GM19099 (cell line): ENCODE results near the gene ATP11A.

Experiments used
- POLR2A ChIP-seq: IDR thresholded peaks from 3 replicates; pipeline ENCODE4 v1.6.1; 2011; ENCODE audit warnings: low read depth; ENCODE audit not compliant: insufficient read length; ENCODE audit errors: extremely low read depth

Gene ATP11A

DNA sequence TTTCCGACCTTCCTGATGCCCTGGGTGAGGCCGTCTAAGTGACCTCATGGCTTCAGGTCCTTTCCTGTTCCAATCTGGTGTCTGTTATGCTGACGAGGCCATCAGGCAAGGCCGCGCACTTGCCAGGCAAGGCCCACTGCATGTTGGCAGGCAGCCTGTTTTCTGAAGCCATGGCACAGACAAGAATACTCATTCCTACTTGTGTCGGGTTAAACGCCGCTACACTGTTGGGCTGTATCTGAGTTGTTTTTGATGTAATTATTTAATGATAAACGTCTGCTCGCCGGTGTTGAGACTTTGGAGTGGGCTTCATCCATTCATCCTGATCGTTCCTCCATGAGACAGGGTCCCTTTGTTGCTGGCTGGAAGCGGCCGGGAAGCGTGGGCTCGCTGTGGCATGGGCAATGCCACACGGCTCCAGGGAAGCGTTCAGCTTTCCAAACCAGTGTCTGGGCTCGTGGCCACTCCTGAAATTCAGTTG lies 92.1 kb downstream of the ATP11A start:
- TF ChIP-seq POLR2A, result no peak

DNA sequence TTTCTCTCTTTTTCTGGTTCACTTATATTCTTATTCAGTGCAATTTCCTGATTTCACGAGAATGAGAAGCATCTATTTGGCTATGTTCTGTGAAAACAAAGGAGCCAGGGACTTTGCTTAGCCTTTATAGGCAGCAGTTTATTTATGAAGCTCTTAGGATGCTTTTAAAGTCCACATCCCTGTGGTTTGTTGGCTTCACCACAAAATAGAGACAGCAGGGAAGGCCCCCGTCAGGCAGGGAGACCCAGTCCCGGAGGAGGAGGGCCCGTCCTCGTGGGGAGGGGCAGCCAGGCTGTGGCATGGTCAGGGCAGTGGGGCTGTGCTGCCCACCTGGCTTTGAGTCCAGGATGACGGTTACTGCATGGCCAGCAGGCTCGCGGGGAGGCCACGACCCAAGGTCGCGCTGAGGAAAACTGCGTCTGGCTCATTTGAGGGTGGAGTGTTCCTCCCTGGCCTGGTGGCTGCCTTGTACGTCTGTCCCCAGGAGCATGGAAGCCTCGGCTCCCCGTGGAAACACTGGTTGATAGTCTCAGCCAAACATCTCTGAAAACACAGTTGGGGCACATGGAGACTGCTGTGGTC lies 92.7 kb downstream of the ATP11A start:
- TF ChIP-seq POLR2A, result no peak

DNA sequence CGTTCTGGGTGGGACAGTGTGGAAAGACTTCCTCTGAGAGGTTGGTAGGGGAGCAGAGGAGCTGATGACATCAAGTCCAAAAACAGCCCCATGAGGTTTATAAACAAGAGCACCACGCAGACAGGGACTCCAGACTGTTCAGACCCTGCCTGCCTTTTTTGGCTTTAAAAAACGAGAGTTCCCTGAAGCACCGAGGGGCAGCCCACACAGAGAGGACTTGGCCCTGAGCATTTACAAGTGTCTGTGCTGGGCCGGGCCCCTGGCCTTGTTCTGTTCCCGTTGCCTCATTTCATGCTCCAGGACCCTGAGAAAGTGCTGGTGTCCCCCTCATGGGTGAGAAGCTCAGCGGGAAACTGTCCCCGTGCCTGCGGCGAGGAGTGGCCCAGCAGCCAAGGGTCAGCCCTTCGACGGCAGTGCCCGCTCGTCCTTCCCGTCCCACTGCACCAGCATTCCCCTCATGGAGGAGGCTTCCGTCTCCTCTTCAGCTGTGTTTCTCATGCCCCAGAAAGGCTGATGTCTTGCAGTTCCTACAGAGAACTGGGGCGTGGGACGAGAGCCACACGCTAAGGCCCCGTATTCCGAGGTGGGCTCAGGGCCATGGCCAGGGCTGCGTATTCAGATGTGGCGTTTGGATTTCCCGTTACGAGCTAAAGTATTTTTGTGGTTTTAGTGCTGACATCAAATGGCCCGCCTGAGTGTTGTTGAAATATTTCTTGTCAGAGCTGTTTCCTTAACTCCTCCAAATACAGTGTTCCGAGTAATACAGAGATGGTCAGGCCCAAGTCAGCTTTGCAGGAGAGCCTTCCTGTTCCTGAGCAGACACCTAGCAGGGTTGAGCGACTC lies 93.5 kb downstream of the ATP11A start:
- TF ChIP-seq POLR2A, result no peak

DNA sequence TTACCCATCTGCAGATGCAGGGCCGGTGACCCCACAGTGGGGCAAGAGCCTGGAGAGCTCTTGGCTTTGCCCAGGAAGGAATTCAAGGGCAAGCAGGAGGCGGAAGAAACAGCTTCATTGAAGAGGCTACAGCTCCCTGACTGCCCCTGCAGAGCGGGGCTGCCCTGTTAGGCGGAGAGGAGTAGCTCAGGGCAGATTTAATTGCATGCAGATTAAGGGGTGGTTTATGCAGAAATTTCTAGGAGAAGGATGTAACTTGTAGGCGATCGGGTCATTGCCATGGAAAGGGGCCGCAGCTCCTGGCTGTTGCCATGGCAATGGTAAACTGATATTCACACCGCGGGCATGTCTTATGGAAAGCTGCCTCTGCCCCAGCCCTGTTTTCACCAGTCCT lies 94.1 kb downstream of the ATP11A start:
- TF ChIP-seq POLR2A, result no peak

DNA sequence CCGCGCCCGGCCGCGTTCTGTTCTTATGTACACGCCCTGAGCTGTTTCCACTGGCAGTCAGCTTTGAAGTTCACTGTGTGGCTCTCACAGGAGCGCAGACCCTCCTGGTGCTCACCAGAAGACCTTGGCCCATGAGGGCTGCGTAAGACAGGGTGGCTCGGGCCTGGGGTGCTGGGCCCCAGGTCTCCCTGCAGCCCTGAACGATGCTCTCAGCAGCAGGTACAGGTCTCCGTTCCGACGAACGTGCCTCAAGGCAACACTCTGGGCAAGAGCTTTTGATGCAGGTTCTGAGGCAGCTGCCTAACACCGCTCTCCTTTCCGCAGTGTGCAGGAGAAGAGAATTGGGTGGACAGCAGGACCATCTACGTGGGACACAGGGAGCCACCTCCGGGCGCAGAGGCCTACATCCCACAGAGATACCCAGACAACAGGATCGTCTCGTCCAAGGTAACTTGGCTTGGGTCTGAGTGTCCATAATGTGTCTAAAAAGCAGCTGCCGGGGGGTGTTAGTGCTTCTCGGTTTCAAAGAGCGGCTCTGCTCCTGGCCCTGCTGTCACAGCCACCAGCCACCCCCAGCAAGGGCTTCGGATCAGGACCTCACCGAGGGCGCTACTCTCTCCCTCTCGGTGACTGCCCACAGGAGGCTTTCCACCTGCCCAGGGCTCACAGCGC lies 95.1 kb downstream of the ATP11A start:
- TF ChIP-seq POLR2A, result no peak

DNA sequence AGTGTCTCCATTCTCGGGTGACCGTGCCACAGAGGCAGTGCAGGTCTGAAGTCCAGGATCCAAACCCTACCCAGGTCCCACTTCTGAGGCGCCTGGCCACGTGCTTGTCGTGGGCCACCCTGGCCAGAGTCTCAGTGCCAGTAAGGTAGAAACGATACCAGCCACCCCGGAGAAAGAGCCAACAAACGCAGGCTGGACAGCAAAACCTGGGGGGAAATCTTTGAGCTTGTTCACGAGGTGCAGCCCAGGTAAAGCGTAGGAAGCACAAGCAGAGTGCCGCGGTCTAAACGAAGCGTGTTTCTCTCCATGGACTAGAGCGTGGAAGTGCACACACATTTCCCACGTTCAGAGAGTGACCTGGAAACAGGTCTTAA lies 95.6 kb downstream of the ATP11A start:
- no peak for TF ChIP-seq POLR2A

DNA sequence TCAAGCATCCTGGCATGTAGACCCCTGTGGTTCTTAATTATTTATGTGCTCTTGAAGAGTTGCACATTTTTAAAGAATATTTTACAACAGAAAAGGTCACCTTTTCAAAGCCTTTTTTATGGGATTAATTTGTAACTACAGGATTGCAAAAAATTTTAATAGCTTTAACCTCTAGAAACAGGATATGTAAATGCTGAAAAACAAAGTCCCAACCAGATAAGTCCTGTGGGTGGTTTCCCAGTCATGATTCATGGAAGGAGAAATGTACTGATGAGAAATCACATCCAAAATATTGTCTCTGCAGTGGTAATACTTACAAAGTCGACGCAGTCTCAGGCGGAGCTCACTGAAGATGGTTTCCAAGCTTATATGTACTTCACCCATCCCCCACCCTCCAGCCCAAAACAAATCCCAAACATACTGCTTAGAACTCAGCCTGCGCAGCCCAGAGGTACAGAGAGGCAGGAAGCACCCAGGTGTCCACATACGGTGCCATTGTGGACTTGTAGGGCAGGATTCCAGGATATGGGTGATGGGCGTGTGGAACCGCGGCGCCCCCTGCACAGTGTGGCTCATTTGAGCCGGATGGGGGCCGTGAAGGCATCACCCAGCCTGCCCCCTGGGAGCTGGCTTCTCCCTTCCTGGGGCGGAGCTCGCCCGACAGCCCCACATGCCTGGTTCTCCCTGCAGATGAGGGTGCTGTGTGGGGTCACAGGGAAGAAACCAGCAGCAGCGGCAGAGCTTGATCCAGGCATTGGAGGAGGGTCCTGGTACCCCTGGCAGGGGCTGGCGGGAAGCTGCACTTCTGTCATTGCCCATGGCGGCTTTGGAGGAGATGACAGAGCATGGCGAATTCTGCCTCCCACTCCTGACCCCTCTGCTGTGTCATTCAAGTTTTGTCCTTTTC lies 101.2 kb downstream of the ATP11A start:
- no peak for TF ChIP-seq POLR2A

DNA sequence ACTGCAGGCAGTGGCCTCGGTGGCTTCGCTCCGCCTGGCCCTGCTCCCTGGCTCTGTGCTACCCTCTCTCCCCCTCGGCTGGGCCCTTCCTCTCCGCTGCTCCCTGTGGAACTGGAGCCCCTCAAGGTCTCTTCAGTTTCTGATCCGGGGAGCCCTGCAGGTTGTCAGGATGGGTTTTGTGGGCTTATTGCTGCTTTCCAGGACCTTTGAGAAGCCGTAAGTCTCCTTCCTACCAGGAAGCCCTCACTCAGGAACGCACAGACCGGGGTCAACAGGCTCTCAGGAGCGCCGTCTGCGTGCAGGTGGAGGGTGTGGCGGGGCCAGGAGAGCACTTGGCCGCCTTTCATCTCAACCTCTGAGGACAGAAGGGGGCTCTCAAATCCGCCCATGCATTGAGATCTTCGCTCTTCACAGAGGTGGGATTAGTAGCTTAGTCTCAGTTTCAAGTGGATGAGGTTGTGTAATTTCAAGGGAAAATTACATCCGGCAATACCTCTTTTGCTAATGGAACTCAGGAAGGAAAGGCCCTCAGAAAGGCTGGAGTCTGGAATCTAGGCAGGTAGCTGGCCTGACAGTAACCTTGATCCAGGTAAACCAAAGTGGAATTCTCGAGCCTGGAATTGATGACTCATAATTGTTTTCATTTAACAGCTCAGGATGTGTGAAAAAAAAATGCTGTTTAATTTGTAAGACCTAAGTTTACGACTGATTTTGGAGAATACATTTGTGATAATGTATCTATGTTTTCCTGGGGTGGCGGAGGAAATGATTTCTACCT lies 102.0 kb downstream of the ATP11A start:
- no peak for TF ChIP-seq POLR2A

DNA sequence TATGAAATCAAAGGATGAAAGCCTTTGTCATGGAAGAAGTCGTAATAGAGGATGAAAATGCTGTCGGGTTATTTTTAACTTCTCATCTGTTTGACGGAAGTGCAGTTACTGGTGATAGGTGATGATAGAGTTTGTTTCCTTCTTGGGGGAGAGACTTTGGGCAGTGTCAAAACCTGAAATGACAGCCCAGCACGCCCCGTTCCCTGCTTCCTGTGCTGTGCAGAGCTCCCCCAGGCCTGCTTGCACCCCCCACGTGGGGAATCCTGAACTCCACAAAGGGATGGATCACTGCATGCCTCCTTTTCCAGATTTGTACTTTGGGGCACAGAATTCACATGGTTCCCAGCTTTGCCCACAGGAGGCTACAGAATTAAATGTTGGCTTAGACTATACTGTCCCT lies 102.7 kb downstream of the ATP11A start:
- no peak for TF ChIP-seq POLR2A

DNA sequence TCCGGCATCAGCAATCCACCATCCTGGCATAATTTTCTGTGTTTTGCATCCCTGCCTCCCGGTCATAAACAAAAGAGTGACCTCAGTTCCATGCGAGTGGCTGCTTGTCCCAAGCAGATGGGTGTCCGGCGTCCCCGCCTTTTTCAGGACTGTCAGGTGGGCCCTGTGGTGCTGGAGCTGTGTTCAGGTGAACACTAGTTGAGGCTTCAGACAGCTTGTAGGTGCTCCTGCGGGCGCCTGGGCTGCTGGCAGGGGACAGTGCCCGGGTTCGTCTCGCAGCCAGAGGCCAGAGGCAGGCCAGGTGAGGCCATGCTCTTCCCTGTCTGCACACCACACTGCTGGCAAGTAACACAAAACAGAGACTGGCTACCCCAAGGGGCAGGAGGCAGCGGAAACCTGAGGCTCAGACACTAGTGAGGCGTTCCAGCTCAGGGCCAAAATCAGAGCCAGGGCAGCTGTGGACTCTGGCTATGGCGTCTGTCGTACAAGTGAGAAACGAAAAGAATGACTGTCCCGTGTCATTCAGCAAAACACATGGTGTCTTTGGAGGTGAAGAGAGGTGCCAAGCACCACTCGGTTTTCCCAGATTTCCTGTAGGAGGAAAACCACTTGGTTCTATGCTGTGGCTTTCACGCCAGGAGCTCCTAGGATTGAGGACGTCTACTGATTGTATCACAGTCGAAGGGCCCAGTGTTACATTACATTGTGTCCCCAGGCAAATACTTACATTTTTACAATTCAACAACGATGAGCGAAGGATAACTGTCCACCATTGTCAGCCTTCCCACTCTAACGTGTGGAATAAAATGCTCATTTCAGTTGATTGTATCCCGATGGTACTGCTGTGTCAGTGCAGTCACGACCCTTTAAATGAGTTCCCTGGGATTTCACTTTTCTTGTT lies 104.0 kb downstream of the ATP11A start:
- TF ChIP-seq POLR2A, result no peak

DNA sequence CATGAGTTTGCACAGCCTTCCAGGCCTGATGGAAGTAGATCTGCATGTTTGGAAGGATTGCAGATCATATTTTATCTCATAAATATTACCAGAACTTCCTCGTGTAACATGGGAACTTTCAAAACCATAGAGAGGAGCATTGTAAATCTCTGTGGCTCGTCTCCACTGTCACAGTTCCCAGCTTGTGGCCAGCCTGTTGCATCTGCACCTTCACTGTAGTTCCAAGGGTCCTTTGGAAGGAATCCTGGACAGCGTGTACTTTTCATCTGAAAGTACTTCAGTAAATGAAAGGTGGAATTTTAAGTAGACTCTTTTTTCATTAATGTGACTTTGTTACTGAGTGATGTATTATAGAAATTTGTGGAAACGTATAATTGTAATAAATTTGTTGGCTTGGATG lies 105.4 kb downstream of the ATP11A start:
- no peak for TF ChIP-seq POLR2A

DNA sequence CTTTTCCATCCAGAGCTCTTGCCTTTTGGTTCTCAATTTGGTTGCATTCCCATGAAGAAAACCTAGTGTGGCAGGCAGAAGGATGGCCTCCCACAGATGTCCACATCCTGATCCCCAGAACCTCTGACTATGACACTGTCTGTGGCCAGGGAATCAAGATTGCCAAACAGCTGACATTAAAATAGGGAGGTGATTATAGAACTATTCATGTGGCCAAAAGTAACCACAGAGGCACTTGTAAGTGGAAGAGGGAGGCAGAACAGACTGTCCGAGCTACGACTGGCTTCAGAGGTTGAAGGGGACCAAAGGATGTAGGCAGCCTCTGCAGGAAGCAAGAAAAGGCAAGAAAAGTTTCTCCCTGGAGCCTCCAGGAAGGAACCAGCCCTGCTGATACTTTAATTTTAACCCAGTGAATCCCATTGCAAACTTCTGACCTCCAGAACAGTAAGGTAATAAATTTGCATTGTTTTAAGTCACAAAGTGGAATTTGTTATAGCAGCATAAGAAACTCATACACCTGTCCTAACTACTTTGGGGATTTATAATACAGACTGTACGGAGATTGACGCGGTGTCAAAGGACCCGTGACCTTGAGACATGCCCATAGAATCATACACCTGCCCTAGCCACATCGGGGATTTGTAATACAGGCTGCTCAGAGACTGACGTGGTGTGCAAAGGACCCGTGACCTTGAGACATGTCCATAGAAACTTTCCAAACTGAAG lies 106.5 kb downstream of the ATP11A start:
- no peak for TF ChIP-seq POLR2A

DNA sequence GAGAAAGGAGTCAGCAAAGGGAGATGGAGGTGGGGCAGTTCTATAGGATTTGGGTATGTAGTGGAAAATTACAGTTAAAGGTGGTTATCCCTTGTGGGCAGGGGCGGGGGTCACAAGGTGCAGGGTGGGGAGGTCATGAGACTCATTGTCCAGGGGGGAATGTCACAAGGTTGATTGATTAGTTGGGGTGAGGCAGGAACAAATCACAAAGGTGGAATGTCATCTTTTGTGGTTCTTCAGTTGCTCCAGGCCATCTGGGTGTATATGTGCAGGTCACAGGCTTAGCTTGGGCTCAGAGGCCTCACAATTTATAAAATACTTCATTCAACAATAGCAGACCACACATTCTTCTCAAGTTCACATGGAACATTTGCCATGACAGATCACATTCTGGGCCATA lies 109.6 kb downstream of the ATP11A start:
- no peak for TF ChIP-seq POLR2A
